IPS-15b (cell line): ENCODE data around the gene RUNX2.

Experiments
- H3K27me3 ChIP-seq: one replicate; pipeline ENCODE4 v1.6.1; 2013; ENCODE audit warnings: low read length; ENCODE audit not compliant: control insufficient read depth, insufficient read depth
- H3K36me3 ChIP-seq: one replicate; pipeline ENCODE4 v1.6.1; 2013; ENCODE audit warnings: low read length; ENCODE audit not compliant: control insufficient read depth, insufficient read depth
- H3K4me1 ChIP-seq: one replicate; pipeline ENCODE4 v1.6.1; 2013; ENCODE audit warnings: mild to moderate bottlenecking, low read length; ENCODE audit not compliant: control insufficient read depth, insufficient read depth
- H3K4me3 ChIP-seq: one replicate; pipeline ENCODE4 v1.5.1; 2013; ENCODE audit warnings: low read depth, low read length
- H3K9ac ChIP-seq: one replicate; pipeline ENCODE4 v1.6.1; 2013; ENCODE audit warnings: low read depth, mild to moderate bottlenecking, low read length
- H3K9me3 ChIP-seq: one replicate; pipeline ENCODE4 v1.6.1; 2013; ENCODE audit warnings: mild to moderate bottlenecking, low read length; ENCODE audit not compliant: control insufficient read depth, insufficient read depth

Gene RUNX2

GRCh38 chr6:45305546-45305945 lies 22.6 kb upstream of the RUNX2 start:
- Histone ChIP-seq H3K4me1 (no peaks in the 10 kb centered on the region), H3K27me3 (no peaks in the 10 kb centered on the region), H3K36me3 (peaks cover 3% of the 10 kb centered on the region), H3K9me3 (peaks cover 13% of the 10 kb centered on the region), H3K4me3 (no peak overlapping the region), H3K9ac (no peak overlapping the region)

GRCh38 chr6:45310118-45310788 lies 17.9 kb upstream of the RUNX2 start:
- Histone ChIP-seq H3K27me3 (no peaks in the 10 kb centered on the region), H3K36me3 (peaks cover 3% of the 10 kb centered on the region), H3K4me1 (peaks cover 2% of the 10 kb centered on the region), H3K9me3 (peaks cover 13% of the 10 kb centered on the region), H3K9ac (no peak overlapping the region), H3K4me3 (no peak overlapping the region)

GRCh38 chr6:45314146-45314545 lies 14.0 kb upstream of the RUNX2 start:
- Histone ChIP-seq H3K4me1 (peaks cover 2% of the 10 kb centered on the region), H3K27me3 (no peaks in the 10 kb centered on the region), H3K9ac (no peak overlapping the region), H3K4me3 (no peak overlapping the region), H3K36me3 (no peaks in the 10 kb centered on the region), H3K9me3 (no peaks in the 10 kb centered on the region)

GRCh38 chr6:45320349-45320748 lies 7.8 kb upstream of the RUNX2 start:
- Histone ChIP-seq H3K27me3 (no peaks in the 10 kb centered on the region), H3K9me3 (no peaks in the 10 kb centered on the region), H3K4me1 (no peaks in the 10 kb centered on the region), H3K9ac (no peak overlapping the region), H3K36me3 (no peaks in the 10 kb centered on the region), H3K4me3 (no peak overlapping the region)

- Histone ChIP-seq H3K4me1 (peaks cover 3% of the 10 kb centered on the region), H3K36me3 (no peaks in the 10 kb centered on the region), H3K27me3 (no peaks in the 10 kb centered on the region), H3K9me3 (no peaks in the 10 kb centered on the region), H3K4me3 (no peak overlapping the region), H3K9ac (no peak overlapping the region)
These were observed 4.4 kb upstream of the RUNX2 start for GRCh38 chr6:45323656-45324224.

GRCh38 chr6:45326698-45327417 lies 1.3 kb upstream of the RUNX2 start:
- Histone ChIP-seq H3K9ac (no peak overlapping the region), H3K9me3 (no peaks in the 10 kb centered on the region), H3K27me3 (no peaks in the 10 kb centered on the region), H3K4me1 (peaks cover 3% of the 10 kb centered on the region), H3K36me3 (no peaks in the 10 kb centered on the region), H3K4me3 (no peak overlapping the region)

GRCh38 chr6:45328523-45328922 lies 393 bp downstream of the RUNX2 start:
- Histone ChIP-seq H3K36me3 (no peaks in the 10 kb centered on the region), H3K9me3 (no peaks in the 10 kb centered on the region), H3K9ac (no peak overlapping the region), H3K27me3 (no peaks in the 10 kb centered on the region), H3K4me3 (no peak overlapping the region), H3K4me1 (peaks cover 3% of the 10 kb centered on the region)

- no peaks in the 10 kb centered on the region for H3K9me3 ChIP-seq
These were observed 16.8 kb downstream of the RUNX2 start for GRCh38 chr6:45344900-45345299.

GRCh38 chr6:45350186-45350710 lies 22.1 kb downstream of the RUNX2 start:
- Histone ChIP-seq H3K27me3 (no peaks in the 10 kb centered on the region), H3K9ac (no peak overlapping the region), H3K9me3 (no peaks in the 10 kb centered on the region), H3K4me1 (peaks cover 3% of the 10 kb centered on the region), H3K36me3 (no peaks in the 10 kb centered on the region), H3K4me3 (no peak overlapping the region)

More at GRCh38 chr6:45344900-45345299, 16.8 kb downstream of the RUNX2 start:
- Histone ChIP-seq H3K9ac (no peak overlapping the region), H3K4me1 (no peaks in the 10 kb centered on the region), H3K4me3 (no peak overlapping the region), H3K36me3 (no peaks in the 10 kb centered on the region), H3K27me3 (no peaks in the 10 kb centered on the region)

- no peaks in the 10 kb centered on the region for H3K9me3 ChIP-seq
- no peak overlapping the region for H3K4me3 ChIP-seq
- no peak overlapping the region for H3K9ac ChIP-seq
- H3K27me3 ChIP-seq, result no peaks in the 10 kb centered on the region
- H3K4me1 ChIP-seq, result peaks cover 3% of the 10 kb centered on the region
- H3K36me3 ChIP-seq, result no peaks in the 10 kb centered on the region
These were observed 22.9 kb downstream of the RUNX2 start for GRCh38 chr6:45351076-45351475.

GRCh38 chr6:45351667-45352066 lies 23.5 kb downstream of the RUNX2 start:
- Histone ChIP-seq H3K9ac (no peak overlapping the region), H3K4me3 (no peak overlapping the region), H3K36me3 (no peaks in the 10 kb centered on the region)

GRCh38 chr6:45353654-45354053 lies 25.5 kb downstream of the RUNX2 start:
- H3K4me1 ChIP-seq, result peaks cover 3% of the 10 kb centered on the region
- no peak overlapping the region for H3K4me3 ChIP-seq
- H3K36me3 ChIP-seq, result no peaks in the 10 kb centered on the region
- H3K27me3 ChIP-seq, result no peaks in the 10 kb centered on the region
- no peaks in the 10 kb centered on the region for H3K9me3 ChIP-seq
- no peak overlapping the region for H3K9ac ChIP-seq

More at GRCh38 chr6:45351667-45352066, 23.5 kb downstream of the RUNX2 start:
- H3K27me3 ChIP-seq, result no peaks in the 10 kb centered on the region
- peaks cover 3% of the 10 kb centered on the region for H3K4me1 ChIP-seq
- no peaks in the 10 kb centered on the region for H3K9me3 ChIP-seq
